Measurements from ENCODE around the gene TESK2.

TESK2 gene

DNA sequence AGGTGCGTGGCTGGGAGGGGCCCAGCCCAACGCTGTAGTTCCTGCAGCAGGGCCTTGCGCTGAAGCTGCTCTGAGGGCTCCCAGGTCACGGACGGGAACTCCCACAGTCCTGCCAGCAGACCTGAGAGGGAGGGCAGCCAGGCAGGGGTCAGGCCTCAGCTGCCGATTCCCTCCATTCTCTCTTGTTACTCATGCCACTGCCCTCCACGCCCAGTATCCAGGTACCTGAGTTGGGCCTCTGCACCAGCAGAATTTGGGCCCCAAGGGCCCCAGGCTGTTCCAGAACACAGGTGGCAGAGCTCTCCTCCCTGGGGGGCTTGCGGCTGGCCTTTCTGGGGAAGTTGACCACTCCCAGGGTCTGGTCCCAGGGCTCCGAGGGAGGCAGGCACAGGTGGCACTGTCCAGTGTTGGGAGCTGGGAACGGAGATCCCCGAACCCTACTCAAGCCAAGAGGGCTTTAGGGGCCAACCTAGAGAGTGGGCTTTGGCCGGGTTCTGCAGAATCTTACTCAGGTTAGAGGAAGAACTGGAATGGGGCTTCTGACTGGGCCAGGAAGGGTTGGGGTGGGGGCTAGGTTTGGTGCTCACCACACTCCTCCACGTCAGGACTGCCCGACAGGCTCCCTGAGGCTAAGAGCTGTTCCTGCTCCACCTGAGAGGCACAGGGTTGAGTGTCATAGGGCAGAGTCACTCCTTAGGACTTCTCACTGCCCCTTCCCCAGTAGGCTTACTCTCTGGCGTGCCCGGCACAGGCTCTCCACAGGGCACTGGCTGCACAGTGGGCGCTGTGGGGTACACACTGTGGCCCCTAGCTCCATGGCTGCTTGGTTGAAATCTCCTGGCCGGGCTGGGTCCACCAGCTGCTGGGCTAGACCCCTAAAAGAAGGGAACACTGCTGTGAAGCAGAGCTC is 159.3 kb downstream of the TESK2 start:
- no peak for DNase-seq

DNA sequence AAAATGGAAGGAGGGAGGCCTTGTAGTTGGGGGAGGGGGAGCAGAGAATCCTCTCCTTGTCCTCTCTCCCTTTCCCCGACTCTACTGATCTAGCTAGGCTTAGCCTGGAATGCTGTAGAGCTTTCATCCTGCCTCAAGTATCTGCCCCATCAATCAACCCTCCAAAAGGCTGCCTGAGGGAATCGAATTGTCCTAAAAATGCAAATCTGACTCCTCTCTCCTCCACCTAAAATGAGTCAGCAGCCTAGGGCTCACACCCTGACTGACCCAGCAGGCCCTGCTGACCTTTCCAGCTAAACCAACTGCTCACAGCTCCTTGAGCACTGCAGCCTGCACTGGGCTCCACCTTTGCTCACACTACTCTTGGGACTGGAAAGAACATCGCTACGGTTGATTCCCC is 161.5 kb downstream of the TESK2 start:
- DNase-seq, result no peak

DNA sequence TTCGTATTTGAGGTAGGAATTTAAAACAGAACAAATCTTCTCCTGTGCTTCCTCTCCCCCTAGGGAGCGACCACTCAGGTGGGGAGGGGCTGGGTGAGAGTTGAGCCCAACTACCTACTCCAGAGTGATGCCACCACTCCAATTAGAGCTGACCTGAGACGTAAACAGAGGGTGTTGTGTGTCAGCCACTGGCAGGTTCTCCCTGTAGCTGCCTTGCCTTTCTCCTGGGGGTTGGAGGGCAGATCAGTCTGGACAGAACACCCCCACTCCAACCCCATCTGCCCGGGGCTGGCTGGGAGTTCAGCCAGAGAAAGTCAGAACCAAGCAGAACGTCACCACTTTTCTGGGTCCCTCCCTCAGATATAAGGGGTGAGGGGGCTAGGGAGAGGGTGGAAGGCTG is 162.3 kb downstream of the TESK2 start:
- DNase-seq, result no peak

DNA sequence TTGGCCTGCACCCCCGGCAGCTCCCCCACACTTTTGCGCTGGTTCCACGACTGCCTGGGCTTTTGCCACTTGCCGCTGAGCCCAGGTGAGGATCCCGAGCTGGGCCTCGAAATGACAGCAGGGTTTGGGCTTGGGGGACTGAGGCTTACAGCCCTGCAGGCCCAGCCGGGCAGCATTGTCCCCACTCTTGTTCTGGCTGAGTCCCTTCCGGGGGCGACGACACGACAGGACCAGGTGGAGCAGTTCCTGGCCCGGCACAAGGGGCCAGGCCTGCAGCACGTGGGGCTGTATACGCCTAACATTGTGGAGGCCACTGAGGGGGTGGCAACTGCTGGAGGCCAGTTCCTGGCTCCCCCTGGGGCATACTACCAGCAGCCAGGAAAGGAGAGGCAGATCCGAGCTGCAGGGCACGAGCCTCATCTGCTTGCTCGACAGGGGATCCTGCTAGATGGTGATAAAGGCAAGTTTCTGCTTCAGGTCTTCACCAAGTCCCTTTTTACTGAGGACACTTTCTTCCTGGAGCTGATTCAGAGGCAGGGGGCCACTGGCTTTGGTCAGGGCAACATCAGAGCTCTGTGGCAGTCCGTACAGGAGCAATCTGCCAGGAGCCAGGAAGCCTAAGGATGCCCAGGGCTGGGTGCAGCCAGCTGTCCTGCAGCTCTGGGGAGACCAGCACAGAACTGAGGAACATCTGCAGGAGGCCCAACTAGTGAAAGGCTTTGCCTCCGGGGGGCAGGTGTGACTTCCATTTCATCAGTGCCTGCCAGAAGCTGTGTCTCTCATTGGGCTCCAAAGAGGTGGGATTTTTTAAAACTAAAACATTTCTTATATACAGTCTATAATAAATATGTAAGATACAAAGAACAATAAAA is 163.1 kb downstream of the TESK2 start:
- DNase-seq, result no peak

DNA sequence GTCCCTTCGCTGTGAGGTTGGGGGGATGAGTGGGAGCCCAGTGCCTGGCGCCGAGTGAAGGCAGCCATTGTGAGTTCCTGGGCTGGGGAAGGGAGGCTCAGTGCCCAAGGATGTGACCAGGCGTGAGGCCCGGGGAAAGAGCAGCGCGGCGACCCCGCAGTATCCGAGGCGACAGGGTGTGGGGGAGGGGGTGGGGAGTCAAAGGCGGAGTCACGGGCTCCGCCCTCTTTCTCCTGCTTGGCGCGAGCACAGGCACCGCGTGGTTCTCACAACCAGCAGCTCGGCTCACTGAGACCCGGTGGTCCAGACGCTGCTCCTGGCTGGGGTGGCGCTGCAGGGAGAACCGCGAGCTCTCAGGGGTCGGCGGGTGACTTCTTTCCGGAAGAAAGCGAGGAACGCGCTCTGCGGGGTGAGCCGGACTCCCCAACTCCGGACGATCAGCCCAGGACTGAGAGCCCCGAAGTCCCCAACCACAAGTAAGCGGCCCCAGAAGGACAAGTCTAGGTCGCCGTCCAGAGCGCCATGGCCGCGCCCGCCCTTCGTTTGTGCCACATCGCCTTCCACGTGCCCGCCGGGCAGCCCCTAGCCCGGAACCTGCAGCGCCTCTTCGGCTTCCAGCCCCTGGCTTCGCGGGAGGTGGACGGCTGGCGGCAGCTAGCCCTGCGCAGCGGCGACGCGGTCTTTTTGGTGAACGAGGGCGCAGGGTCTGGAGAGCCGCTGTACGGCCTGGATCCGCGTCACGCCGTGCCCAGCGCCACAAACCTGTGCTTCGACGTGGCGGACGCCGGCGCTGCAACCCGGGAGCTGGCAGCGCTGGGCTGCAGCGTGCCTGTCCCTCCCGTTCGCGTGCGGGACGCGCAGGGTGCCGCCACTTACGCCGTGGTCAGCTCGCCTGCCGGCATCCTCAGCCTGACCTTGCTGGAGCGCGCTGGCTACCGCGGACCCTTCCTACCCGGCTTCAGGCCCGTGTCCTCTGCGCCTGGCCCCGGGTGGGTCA is 164.0 kb downstream of the TESK2 start, which contains the start of gene HPDL:
TSS of gene HPDL (plus strand) at position 269 of the 997 bp plus-strand sequence. CDS start at position 523, 254 bp downstream.
- peak; percentile 23 for DNase-seq

DNA sequence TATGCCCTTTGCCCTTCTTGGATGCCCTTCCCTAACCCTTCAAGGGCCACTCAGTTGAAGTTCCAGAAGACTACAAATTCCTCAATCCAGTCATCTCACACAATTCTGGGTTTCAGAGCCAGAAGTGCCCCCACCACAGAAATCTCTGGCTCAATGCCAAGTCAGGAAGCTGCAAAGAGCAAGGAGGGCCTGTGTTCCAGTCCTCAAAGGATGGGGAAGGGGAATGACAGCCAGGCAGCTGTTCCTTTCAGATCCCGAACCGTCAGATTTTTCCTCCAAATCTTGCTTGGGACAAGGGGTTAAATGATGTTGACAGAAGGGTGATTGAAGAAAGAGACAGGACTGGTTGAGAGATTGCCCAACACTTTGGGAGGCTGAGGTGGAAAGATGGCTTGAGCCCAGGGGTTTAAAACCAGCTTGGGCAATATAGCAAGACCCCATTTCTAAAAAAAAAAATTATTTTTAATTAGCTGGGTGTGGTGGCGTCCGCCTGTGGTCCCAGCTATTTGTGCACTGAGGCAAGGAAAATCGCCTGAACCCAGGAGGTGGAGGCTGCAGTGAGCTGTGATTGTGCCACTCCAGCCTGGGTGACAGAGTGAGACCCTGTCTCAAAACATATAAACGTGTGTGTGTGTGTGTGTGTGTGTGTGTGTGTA is 165.0 kb downstream of the TESK2 start:
- DNase-seq, result no peak

DNA sequence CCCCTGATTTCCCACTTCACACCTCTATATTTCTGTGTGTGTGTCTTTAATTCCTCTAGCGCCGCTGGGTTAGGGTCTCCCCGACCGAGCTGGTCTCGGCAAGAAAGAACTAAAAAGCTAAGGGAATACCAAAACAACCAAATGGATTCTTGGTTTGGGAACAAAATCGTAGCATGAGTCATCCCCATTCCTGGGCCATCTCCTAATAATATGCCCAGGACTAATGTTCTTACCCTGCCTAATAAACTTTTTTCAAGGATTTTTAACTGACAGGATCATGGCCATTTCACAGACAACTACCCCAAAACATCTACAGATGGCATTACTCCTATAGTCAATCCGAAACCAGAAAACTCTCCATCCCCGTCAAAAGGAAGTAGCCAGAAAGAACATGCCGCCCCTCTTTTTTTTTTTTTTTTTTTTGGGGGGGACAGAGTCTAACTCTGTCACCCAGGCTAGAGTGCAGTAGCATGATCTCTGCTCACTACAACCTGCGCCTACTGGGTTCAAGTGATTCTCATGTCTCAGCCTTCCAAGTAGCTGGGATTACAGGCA is 168.4 kb downstream of the TESK2 start:
- DNase-seq, result no peak

DNA sequence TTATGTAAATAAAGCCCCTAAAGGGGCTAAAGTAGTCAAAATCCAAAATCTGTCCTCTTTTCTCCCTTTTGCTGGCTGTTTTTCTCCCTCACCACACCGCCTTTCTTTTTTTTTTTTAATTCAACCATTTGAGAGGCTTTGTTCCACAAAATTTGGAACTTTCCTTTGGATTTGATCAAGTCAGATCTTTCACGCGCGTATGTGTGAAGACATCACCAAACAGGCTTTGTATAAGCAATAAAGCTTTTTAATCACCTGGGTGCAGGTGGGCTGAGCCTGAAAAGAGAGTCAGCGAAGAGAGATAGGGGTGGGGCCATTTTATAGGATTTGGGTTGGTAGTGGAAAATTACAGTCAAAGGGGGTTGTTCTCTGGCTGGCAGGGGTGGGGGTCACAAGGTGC is 169.5 kb downstream of the TESK2 start:
- no peak for DNase-seq

DNA sequence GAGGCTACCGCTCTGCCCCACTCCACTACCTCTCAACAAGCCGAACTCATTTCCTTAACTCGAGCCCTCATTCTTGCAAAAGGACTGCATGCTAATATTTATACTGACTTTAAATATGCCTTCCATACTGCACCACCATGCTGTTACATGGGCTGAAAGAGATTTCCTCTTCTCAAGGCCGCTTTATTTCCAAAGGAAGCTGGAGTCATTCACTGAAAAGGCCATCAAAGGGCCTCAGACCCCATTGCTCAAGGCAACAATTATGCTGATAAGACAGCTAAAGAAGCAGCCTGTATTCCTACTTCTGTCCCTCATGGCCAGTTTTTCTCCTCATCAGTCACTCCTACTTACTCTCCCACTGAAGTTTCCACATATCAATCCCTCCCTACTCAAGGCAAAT is 171.2 kb downstream of the TESK2 start:
- no peak for DNase-seq

DNA sequence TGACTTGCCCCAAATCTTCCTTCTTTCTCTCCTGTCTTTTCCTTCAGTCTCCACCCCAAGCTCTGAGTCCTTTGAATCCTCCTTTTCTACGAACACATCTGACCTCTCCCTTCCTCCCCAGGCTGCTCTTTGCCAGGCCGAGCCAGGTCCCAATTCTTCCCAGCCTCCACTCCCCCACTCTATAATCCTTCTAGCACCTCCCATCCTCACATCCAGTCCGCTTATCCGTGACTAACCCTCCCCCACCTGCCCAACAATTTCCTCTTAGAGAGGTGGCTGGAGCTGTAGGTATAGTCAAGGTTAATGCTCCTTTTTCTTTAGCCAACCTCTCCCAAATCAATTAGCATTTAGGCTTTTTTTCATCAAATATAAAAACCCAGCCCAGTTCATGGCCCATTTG is 173.8 kb downstream of the TESK2 start:
- no peak for DNase-seq

DNA sequence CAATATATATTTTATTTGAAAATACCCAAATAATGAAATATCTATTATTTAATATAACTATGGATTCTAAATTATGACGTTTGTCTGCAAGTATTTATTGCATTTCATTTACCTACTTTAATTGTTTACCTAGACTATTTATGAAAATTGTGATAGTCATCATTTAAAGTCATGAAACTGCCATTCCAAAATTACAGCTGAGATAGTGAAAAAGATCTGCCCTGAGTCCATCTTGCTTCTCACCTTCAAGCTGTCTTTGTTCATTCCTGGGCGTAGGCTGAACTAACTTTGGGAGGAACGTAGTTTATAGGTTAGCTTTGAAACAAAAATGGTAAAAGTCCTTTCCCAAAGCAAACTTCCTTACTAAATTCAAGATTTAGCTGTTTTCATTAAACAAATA is 176.7 kb downstream of the TESK2 start:
- no peak for DNase-seq

DNA sequence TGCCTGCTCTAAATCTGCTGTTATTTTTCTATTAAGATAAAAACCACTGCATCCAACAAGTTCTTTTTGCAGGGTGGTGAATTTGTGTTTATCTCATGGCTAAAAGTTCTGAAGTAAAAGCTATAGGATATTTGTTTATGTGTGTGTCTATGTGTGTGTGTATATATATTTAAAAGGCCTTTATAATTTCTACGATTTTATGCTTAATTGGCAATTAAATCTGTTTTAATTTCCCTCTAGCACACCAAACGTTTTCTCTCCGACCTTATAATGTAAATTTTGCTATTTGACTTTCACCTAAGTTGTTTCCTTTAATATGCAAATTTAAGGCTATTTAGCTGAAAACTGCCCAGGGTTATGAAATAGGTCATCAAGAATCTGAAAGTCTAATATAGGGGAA is 184.1 kb downstream of the TESK2 start:
- no peak for DNase-seq

DNA sequence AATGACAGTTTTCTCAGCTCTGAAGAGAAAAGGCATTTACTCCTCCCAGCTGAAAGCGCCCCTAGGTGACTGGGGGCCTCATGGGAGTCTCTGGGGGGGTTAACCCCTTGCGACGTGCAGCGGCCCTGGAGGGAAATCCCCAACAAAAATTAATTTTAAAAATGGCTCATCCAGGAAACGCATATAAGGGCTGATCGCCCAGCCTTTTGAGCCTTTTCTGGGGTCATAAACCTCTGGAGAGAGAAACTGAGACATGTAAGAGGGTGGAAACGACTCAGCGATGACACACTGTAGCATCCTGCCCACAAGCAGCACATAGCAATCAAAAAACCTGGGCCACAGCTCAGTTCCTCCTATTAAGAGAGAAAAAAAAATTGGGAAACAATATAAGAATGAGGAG is 184.6 kb downstream of the TESK2 start:
- DNase-seq, result no peak

DNA sequence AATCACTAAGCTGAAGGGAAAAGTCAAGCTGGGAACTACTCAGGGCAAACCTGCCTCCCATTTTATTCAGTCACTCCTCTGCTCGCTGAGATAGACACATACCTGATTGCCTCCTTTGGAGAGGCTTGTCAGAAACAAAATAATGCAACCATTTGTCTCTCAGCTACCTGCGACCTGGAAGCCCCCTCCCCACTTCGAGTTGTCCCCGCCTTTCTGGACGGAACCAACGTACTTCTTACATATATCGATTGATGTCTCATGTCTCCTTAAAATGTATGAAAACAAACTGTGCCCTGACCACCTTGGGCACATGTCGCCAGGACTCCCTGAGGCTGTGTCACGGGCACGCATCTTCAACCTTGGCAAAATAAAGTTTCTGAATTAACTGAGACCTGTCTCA is 185.7 kb downstream of the TESK2 start:
- DNase-seq, result no peak

DNA sequence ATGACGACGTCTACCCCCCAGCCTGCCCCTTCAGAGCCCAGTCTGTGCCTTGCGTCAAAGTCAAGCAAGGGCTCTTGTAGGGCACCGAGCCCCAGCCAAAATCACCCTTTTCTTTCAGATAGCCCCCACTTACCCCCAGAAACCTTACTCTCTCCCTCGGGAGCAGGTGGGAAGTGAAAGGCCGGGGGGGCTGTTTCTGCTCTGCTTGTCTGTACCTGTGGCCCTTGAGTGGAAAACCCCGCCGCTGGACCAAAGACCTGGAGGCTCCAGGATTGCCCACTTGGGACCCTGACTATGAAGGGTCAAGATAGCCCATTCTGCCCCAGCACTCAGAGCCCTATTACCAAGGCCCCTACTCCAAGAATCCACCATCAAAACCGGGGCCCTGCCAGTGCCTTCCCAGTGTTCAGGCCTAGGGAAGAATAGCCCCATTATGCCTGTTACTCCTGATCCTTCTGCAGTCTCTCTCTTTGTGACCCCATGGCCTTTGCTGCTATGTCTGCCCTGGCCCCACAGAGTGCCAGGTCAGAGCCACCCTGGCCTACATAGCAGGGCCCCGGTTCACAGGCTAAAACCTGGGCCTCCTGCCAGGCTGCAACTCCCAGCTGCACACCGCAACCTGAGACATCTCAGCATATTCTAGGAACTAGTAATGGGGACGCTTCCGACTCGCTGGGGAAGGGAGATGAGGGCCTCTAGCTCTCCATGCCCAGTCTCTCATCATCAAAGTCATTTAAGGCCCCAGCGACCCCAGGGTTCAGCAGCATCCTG is 186.5 kb downstream of the TESK2 start:
- DNase-seq, result no peak

DNA sequence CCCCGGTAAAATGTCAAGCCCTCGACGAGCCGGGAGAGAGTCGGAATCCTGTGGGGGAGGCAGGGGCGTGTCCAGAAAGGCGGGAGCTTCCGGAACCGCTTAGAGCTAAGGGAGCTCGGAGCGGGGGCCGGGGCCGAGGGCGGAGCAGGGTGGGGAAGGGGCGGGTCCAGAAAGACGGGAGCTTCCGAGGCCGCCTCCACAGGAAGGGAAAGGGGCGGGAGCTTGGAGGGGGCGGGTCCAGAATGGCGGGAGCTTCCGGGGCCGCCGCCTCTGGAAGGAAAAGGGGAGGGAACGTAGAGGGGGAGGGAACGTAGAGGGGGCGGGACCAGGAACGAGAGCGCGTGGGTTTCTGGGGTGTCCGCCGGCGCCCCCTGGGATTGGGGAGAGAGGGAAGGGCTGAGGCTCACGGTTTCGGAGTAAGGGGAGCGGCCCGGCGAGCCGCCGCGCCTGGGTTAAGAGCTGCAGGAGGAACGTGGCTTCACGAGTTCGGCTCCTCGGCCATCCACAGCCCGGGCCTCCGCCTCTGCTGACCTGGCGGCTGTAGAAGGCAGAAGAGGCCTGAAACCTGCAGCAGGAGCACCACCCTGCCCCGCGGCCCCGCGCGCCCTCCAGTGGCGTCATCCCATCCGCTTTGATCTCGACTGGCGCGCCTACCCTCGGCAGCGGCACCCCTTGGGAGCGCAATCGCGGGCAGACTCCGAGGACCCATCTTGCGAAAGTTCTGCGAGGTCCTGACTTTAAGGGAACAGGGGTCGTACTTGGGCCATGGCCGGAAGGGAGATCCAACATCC is 187.2 kb downstream of the TESK2 start:
- peak; percentile 92 for DNase-seq

DNA sequence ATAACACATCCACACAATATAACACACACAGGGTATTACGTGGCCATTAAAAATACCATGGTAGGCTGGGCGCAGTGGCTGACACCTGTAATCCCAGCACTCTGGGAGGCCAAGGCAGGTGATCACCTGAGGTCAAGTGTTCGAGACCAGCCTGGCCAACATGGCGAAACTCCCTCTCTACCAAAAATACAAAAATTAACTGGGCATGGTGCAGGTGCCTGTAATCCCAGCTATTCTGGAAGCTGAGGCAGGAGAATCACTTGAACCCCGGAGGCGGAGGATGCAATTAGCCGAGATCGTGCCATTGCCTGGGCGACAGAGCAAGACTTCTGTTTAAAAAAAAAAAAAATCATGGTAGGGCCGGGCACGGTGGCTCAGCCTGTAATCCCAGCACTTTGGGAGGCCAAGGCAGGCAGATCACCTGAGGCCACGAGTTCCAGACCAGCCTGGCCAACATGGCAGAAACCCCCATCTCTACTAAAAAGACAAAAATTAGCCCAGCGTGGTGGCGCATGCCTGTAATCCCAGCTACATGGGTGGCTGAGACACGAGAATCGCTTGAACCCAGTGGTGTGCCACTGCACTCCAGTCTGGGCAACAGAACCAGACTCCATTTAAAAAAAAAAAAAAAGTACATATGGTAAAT is 188.3 kb downstream of the TESK2 start:
- no peak for DNase-seq

DNA sequence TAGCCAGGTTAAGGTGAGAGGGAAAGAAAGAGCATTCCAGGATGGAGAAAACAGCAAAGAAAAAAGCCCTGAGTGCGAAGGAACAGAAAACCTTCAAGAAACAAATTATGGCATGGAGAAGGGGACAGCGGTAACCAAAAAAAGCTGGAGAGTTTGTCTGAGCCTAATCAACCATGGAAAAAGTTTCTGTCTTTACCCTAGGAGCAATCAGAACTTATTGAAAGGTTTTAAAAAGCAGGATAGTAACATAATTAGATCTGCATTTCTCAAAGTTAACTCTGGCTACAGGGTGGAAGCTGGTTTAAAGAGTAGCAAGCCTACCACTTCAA is 190.3 kb downstream of the TESK2 start:
- no peak for DNase-seq

DNA sequence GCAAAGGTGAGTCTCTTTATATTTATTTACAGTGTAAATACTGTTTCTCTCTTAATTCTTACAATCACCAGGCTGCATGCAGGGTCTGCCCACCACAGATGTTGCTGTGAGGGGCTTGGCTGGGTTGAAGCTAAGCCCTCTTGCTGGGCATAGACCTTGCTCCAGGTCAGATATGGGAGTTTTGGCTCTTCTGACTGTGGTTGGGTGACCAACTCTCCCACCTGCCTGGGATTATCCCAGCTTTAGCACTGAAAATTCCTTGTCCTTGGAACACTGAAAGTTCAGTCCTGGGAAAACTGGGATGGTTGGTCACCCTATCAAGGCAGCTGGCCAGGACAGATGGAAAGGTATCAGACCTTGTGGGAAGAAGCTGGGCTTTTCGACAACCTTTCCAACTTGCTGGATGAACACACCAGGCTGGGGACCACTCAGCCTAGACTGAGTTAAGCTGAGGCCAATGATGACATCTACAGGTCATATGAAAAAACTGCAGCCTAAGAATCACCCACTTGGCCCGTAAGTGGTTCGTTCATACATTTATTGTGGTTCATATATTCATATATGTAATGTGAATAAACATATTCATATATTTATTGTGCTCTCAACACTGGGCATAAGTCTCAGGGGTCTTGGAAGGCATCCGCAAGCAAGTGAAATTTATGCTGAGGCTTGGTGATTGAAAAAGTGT is 190.8 kb downstream of the TESK2 start:
- peak; percentile 29 for DNase-seq

Measured in effector CD4-positive, alpha-beta T cell (primary cell).